GM12878 (cell line): ENCODE measurements around the gene CDO1. TPM values are rescaled to one million over a fixed set of nuclear protein-coding genes. Genes with fewer than 3 reads are reported as not detected.

Experiments used
- ASH2L ChIP-seq: fragments of 300-600, 200-600 bp; sonication (generic); IDR thresholded peaks from 2 replicates; pipeline ENCODE4 v1.6.1; 2017; ENCODE audit warnings: low read depth, mild to moderate bottlenecking, borderline replicate concordance
- BCL11A ChIP-seq: IDR thresholded peaks from 2 replicates; pipeline ENCODE4 v1.6.1; 2011; ENCODE audit warnings: low read depth, low read length
- CBX5 ChIP-seq: sonication (generic); IDR thresholded peaks from 2 replicates; pipeline ENCODE4 v1.6.1; 2016; ENCODE audit warnings: low read depth, moderate library complexity, mild to moderate bottlenecking, inconsistent platforms
- EED ChIP-seq: sonication (generic); IDR thresholded peaks from 2 replicates; pipeline ENCODE4 v1.6.1; 2016; ENCODE audit warnings: antibody characterized with exemption, low read depth
- GABPA ChIP-seq: IDR thresholded peaks from 2 replicates; pipeline ENCODE4 v1.6.1; 2014; ENCODE audit warnings: antibody characterized with exemption, low read depth, mild to moderate bottlenecking, inconsistent platforms
- IKZF1 ChIP-seq: fragments of 450-650 bp; conservative IDR thresholded peaks from 2 replicates; pipeline ENCODE4 v1.6.1; 2017; ENCODE audit warnings: antibody characterized with exemption, mild to moderate bottlenecking
- LARP7 ChIP-seq: fragments of 450-650 bp; IDR thresholded peaks from 2 replicates; pipeline ENCODE4 v1.6.1; 2017; ENCODE audit warnings: mild to moderate bottlenecking
- NFYA ChIP-seq: IDR thresholded peaks from 2 replicates; pipeline ENCODE4 v1.6.1; 2011; ENCODE audit warnings: low read depth, mild to moderate bottlenecking, low read length, improper control_type of control experiment, borderline replicate concordance
- POLR2AphosphoS5 ChIP-seq: IDR thresholded peaks from 2 replicates; pipeline ENCODE4 v1.6.1; 2011; ENCODE audit warnings: mild to moderate bottlenecking, low read length, inconsistent platforms
- RAD51 ChIP-seq: fragments of 450-650 bp; IDR thresholded peaks from 2 replicates; pipeline ENCODE4 v1.6.1; 2016; ENCODE audit warnings: moderate library complexity, mild to moderate bottlenecking, inconsistent platforms
- RBBP5 ChIP-seq: fragments of 200-600 bp; sonication (generic); conservative IDR thresholded peaks from 2 replicates; pipeline ENCODE4 v1.6.1; 2016
- TARDBP ChIP-seq: IDR thresholded peaks from 2 replicates; pipeline ENCODE4 v1.6.1; 2016; ENCODE audit warnings: borderline replicate concordance
- TCF12 ChIP-seq: IDR thresholded peaks from 2 replicates; pipeline ENCODE4 v1.6.1; 2011; ENCODE audit warnings: low read depth, mild to moderate bottlenecking, low read length
- WRNIP1 ChIP-seq: IDR thresholded peaks from 2 replicates; pipeline ENCODE4 v1.6.1; 2011; ENCODE audit warnings: low read depth, low read length, improper control_type of control experiment, borderline replicate concordance
- ZNF384 ChIP-seq: IDR thresholded peaks from 2 replicates; pipeline ENCODE4 v1.6.1; 2012; ENCODE audit warnings: low read depth, mild to moderate bottlenecking, low read length, improper control_type of control experiment, borderline replicate concordance
- ZNF622 ChIP-seq: fragments of 450-650 bp; IDR thresholded peaks from 2 replicates; pipeline ENCODE4 v1.6.1; 2017; ENCODE audit warnings: mild to moderate bottlenecking, inconsistent platforms
- polyA plus RNA-seq, 11 experiments: library from polyadenylated mRNA; depleted of rRNA in 4 of 11; unstranded in 6 of 11; stranded (reverse) in 5 of 11; fragments of >200 nt; fragmentation: Nextera tagmentation in 4 of 11; fragmentation: Illumina TruSeq in 1 of 11; extraction: Ambion mirVana in 4 of 11; extraction: Trizol in 1 of 11; gene quantifications; 1 replicate in 1 of 11; 2 replicates in 10 of 11; pipeline versions ENCODE4 v1.2.1 to v1.2.3, GENCODE V29; 2011 to 2016; ENCODE audit warnings: inconsistent platforms in 2 of 11, missing spikeins in 2 of 11, low read depth in 1 of 11
- total RNA-seq, 4 experiments: library from RNA; depleted of rRNA in 3 of 4; stranded (reverse); fragments of >200 nt in 3 of 4; fragmentation: Illumina TruSeq in 1 of 4; extraction: Trizol in 1 of 4; gene quantifications; 2 replicates each; pipeline versions ENCODE4 v1.2.1 to v1.2.3, GENCODE V29; 2013 to 2021
- TF ChIP-seq, protein P1 (sequence below): fragments of 450-650 bp; IDR thresholded peaks from 2 replicates; pipeline ENCODE4 v1.6.1; 2014; ENCODE audit warnings: mild to moderate bottlenecking
- TF ChIP-seq, protein P2 (sequence below): IDR thresholded peaks from 2 replicates; pipeline ENCODE4 v1.6.1; 2012; ENCODE audit warnings: low read depth, low read length, improper control_type of control experiment
- TF ChIP-seq, protein P3 (sequence below): fragments of 450-650 bp; IDR thresholded peaks from 2 replicates; pipeline ENCODE4 v1.6.1; 2017; ENCODE audit warnings: low read depth, mild to moderate bottlenecking, moderate library complexity

Gene CDO1
- total and polyA plus RNA-seq, 10 of the 15 experiments (the other 5 are each of a cell fraction or from before 2014, with no cell fraction given), result 0.05 TPM; not detected in 9

DNA sequence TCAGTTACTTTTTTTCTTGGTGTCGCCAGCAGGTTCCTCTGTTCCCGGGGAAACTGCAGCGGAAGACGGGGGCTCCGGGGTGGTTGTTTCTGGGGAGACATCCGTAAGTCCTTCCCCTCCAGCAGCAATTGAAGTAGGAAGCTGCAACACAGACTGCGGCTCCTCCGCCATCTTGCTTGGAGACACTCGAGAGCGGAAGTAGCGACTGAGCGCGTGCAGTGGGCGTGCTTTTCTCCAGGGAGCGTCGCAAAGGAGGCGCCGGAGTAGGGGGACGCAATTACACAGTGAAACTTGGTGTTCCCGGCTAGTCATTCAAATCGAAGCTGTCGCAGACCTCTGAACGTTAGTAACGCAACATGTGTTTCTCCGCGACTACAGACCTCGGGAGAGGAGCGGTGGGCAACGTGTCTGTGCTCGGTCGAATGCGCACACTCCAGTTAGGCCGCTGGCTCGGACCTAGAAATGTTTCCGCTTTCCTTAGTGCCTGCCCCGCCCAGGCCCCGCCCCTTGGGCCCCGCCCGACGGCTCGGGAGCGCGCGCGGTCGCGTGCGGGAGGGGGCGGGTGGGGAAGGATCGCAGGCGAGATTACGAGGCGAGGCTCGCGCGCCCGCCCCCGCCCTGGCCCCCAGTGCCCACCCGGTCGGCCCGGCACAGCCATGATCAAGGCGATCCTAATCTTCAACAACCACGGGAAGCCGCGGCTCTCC lies 25.1 kb upstream of the CDO1 start, which contains the start of the genes AP3S1 and ATG12 (continued):
- TF ChIP-seq ASH2L, result peak; percentile 76; the same call in 1 of the 2 replicates
- TF ChIP-seq IKZF1, result no peak
- TF ChIP-seq TARDBP, result no peak
- TF ChIP-seq EED, result no peak
- no peak for TF ChIP-seq LARP7
- no peak for TF ChIP-seq NFYA
- TF ChIP-seq TCF12, result peak; percentile 63
- TF ChIP-seq, protein P1, sequence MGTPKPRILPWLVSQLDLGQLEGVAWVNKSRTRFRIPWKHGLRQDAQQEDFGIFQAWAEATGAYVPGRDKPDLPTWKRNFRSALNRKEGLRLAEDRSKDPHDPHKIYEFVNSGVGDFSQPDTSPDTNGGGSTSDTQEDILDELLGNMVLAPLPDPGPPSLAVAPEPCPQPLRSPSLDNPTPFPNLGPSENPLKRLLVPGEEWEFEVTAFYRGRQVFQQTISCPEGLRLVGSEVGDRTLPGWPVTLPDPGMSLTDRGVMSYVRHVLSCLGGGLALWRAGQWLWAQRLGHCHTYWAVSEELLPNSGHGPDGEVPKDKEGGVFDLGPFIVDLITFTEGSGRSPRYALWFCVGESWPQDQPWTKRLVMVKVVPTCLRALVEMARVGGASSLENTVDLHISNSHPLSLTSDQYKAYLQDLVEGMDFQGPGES, result peak; percentile 92
- no peak for TF ChIP-seq ZNF622
- TF ChIP-seq RAD51, result 0 out of 2 replicates have a peak, but pooled peaks have one; percentile 41
- TF ChIP-seq, protein P2, sequence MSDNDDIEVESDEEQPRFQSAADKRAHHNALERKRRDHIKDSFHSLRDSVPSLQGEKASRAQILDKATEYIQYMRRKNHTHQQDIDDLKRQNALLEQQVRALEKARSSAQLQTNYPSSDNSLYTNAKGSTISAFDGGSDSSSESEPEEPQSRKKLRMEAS, result peak; percentile 85
- TF ChIP-seq CBX5, result peak; percentile 77
- TF ChIP-seq WRNIP1, result peak; percentile 88; the same call in 1 of the 2 replicates
- TF ChIP-seq, protein P3, sequence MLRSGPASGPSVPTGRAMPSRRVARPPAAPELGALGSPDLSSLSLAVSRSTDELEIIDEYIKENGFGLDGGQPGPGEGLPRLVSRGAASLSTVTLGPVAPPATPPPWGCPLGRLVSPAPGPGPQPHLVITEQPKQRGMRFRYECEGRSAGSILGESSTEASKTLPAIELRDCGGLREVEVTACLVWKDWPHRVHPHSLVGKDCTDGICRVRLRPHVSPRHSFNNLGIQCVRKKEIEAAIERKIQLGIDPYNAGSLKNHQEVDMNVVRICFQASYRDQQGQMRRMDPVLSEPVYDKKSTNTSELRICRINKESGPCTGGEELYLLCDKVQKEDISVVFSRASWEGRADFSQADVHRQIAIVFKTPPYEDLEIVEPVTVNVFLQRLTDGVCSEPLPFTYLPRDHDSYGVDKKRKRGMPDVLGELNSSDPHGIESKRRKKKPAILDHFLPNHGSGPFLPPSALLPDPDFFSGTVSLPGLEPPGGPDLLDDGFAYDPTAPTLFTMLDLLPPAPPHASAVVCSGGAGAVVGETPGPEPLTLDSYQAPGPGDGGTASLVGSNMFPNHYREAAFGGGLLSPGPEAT, result peak; percentile 98
- peak; percentile 83 for TF ChIP-seq GABPA
- TF ChIP-seq ZNF384, result peak; percentile 43; the same call in 1 of the 2 replicates
- no peak for TF ChIP-seq BCL11A
- TF ChIP-seq RBBP5, result peak; percentile 52; the same call in 1 of the 2 replicates
- TF ChIP-seq POLR2AphosphoS5, result peak; percentile 94
